ENCODE results near the gene FAM216B. TPM values are rescaled to one million over a fixed set of nuclear protein-coding genes. Genes with fewer than 3 reads are reported as not detected.
A peak's percentile ranks its signal among the peaks of the same experiment; 100 is the strongest.
"Not testable (repeated sequence)": the region's sequence is repeated elsewhere in the genome, so short reads cannot be mapped to it uniquely, and the experiment has no call there.

The FAM216B gene
- polyA plus RNA-seq, 1 donor = 0.15 TPM

DNA sequence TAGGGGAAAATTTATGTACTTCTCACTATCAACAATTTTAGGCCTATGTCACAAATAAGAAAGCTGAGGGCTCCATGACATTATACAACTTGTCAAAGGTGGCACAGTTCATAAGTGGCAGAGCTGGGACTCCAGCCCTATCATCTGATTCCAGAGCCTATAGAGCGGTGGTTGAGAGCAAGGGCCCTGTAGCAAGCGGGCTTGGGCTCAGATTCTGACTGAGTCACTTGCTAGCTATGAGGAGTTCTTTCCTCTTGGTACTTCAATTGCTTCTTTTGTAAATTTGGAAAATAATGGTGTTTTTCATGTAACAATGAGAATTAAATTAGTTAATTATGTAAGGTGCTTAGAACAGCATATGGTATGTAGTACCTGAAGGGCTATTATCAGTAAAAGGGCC is 28.7 kb upstream of the FAM216B start:
- Histone ChIP-seq H3K4me3 (ENCODE audit: low read length) (no peak overlapping the region), H3K27me3 (ENCODE audit: control insufficient read depth, insufficient read depth, low read length) (no peaks in the 10 kb centered on the region), H3K36me3 (ENCODE audit: control insufficient read depth, insufficient read depth, low read length) (no peaks in the 10 kb centered on the region), H3K4me1 (ENCODE audit: control insufficient read depth, insufficient read depth, low read length) (no peaks in the 10 kb centered on the region), H3K9me3 (ENCODE audit: control insufficient read depth, low read depth, low read length) (no peaks in the 10 kb centered on the region), H3K27ac (ENCODE audit: low read length) (no peak overlapping the region)
- 100% methylated on average over 1 of the region's 2 CpGs for WGBS (ENCODE audit: insufficient coverage, low lambda C conversion rate)
- no peak for DNase-seq

- no peaks in the 10 kb centered on the region for H3K27me3 ChIP-seq (ENCODE audit: control insufficient read depth, insufficient read depth, low read length)
- peak in 1 of 2 donors; percentile 5 for DNase-seq
- H3K4me3 ChIP-seq (ENCODE audit: low read length) = no peak overlapping the region
- WGBS (ENCODE audit: insufficient coverage, low lambda C conversion rate) = no CpG with 5 or more reads among the region's 5 CpGs
- H3K4me1 ChIP-seq (ENCODE audit: control insufficient read depth, insufficient read depth, low read length) = no peaks in the 10 kb centered on the region
- no peaks in the 10 kb centered on the region for H3K36me3 ChIP-seq (ENCODE audit: control insufficient read depth, insufficient read depth, low read length)
- H3K9me3 ChIP-seq (ENCODE audit: control insufficient read depth, low read depth, low read length) = no peaks in the 10 kb centered on the region
- H3K27ac ChIP-seq (ENCODE audit: low read length) = no peak overlapping the region
Observed at GRCh38 chr13:42753697-42754096, 27.7 kb upstream of the FAM216B start.

- Histone ChIP-seq H3K4me1 (ENCODE audit: control insufficient read depth, insufficient read depth, low read length) (no peaks in the 10 kb centered on the region), H3K4me3 (ENCODE audit: low read length) (no peak overlapping the region), H3K36me3 (ENCODE audit: control insufficient read depth, insufficient read depth, low read length) (no peaks in the 10 kb centered on the region), H3K9me3 (ENCODE audit: control insufficient read depth, low read depth, low read length) (no peaks in the 10 kb centered on the region), H3K27me3 (ENCODE audit: control insufficient read depth, insufficient read depth, low read length) (no peaks in the 10 kb centered on the region), H3K27ac (ENCODE audit: low read length) (no peak overlapping the region)
- 83% methylated on average over 1 of the region's 1 CpG for WGBS (ENCODE audit: insufficient coverage, low lambda C conversion rate)
- no peak for DNase-seq
Observed at GRCh38 chr13:42754801-42755510, 26.4 kb upstream of the FAM216B start.

DNA sequence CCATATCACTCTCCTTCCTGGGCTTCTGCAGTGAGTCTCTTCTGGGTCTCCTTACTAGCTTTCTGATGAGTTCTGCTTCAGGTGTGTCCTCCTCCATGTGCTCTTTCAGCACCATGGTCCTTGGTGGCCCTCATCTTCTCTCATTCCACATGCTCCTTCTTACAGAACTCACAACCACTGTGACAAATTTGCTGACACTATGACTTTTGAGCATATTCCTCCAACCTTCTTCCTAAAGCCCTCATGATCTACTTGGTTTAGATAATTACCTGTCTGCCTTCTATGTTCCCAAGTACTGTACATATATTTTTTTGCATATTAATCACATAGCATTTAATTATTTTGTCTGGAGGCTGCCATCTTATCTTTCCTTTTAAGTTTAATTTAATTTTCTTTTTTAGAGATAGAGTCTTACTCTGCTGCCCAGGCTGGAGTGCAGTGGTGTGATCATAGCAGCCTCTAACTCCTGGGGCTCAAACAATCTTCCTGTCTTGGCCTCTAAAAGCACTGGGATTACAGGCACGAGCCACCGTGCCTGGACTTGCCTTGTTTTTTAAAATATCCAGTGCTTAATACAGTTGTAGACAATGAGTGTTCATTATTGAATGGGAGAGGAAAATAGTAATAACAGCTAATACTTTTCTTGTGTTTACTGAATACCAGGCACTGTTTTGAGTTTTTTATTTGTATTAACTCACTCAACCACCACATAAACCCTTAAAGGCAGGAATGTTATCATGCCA is 23.5 kb upstream of the FAM216B start:
- H3K36me3 ChIP-seq (ENCODE audit: control insufficient read depth, insufficient read depth, low read length) = no peaks in the 10 kb centered on the region
- no peak overlapping the region for H3K27ac ChIP-seq (ENCODE audit: low read length)
- WGBS (ENCODE audit: insufficient coverage, low lambda C conversion rate) = no CpG with 5 or more reads among the region's 2 CpGs
- no peaks in the 10 kb centered on the region for H3K27me3 ChIP-seq (ENCODE audit: control insufficient read depth, insufficient read depth, low read length)
- no peaks in the 10 kb centered on the region for H3K4me1 ChIP-seq (ENCODE audit: control insufficient read depth, insufficient read depth, low read length)
- no peak overlapping the region for H3K4me3 ChIP-seq (ENCODE audit: low read length)
- H3K9me3 ChIP-seq (ENCODE audit: control insufficient read depth, low read depth, low read length) = no peaks in the 10 kb centered on the region
- DNase-seq = no peak

GRCh38 chr13:42758515-42758914 is 22.9 kb upstream of the FAM216B start:
- H3K4me1 ChIP-seq (ENCODE audit: control insufficient read depth, insufficient read depth, low read length) = no peaks in the 10 kb centered on the region
- no peaks in the 10 kb centered on the region for H3K27me3 ChIP-seq (ENCODE audit: control insufficient read depth, insufficient read depth, low read length)
- no peaks in the 10 kb centered on the region for H3K9me3 ChIP-seq (ENCODE audit: control insufficient read depth, low read depth, low read length)
- H3K27ac ChIP-seq (ENCODE audit: low read length) = no peak overlapping the region
- DNase-seq = no peak
- no CpG with 5 or more reads among the region's 3 CpGs for WGBS (ENCODE audit: insufficient coverage, low lambda C conversion rate)
- no peak overlapping the region for H3K4me3 ChIP-seq (ENCODE audit: low read length)
- no peaks in the 10 kb centered on the region for H3K36me3 ChIP-seq (ENCODE audit: control insufficient read depth, insufficient read depth, low read length)

- Histone ChIP-seq H3K36me3 (ENCODE audit: control insufficient read depth, insufficient read depth, low read length) (no peaks in the 10 kb centered on the region), H3K4me3 (ENCODE audit: low read length) (no peak overlapping the region), H3K27ac (ENCODE audit: low read length) (no peak overlapping the region), H3K4me1 (ENCODE audit: control insufficient read depth, insufficient read depth, low read length) (no peaks in the 10 kb centered on the region), H3K27me3 (ENCODE audit: control insufficient read depth, insufficient read depth, low read length) (no peaks in the 10 kb centered on the region), H3K9me3 (ENCODE audit: control insufficient read depth, low read depth, low read length) (no peaks in the 10 kb centered on the region)
- no CpG with 5 or more reads among the region's 5 CpGs for WGBS (ENCODE audit: insufficient coverage, low lambda C conversion rate)
- DNase-seq = peak; percentile 19 to 26
Observed at GRCh38 chr13:42760951-42761350, 20.4 kb upstream of the FAM216B start.

- DNase-seq = no peak
- no peaks in the 10 kb centered on the region for H3K9me3 ChIP-seq (ENCODE audit: control insufficient read depth, low read depth, low read length)
- no CpG with 5 or more reads among the region's 3 CpGs for WGBS (ENCODE audit: insufficient coverage, low lambda C conversion rate)
- no peak overlapping the region for H3K4me3 ChIP-seq (ENCODE audit: low read length)
- H3K27ac ChIP-seq (ENCODE audit: low read length) = no peak overlapping the region
- no peaks in the 10 kb centered on the region for H3K4me1 ChIP-seq (ENCODE audit: control insufficient read depth, insufficient read depth, low read length)
- H3K36me3 ChIP-seq (ENCODE audit: control insufficient read depth, insufficient read depth, low read length) = no peaks in the 10 kb centered on the region
- no peaks in the 10 kb centered on the region for H3K27me3 ChIP-seq (ENCODE audit: control insufficient read depth, insufficient read depth, low read length)
Observed at GRCh38 chr13:42762251-42762650, 19.1 kb upstream of the FAM216B start.

DNA sequence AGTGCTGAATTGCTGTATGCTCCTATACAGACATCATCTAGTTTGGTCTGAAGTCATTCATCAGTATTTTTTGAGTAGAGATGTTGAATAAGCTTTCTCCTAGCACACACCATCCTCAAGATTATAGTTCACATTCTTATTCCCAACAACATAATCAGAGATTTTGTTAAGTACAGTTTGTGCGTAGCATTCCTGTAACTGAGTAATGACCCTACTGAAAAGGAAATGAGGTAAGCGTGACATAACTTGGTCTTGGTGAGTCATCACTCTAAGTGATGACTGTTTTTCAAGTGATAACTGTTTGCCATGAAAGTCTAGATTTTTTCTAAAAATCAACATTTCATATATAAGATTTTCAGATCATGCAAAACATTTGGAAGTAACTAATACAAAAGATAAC is 18.5 kb upstream of the FAM216B start:
- Histone ChIP-seq H3K36me3 (ENCODE audit: control insufficient read depth, insufficient read depth, low read length) (no peaks in the 10 kb centered on the region), H3K4me1 (ENCODE audit: control insufficient read depth, insufficient read depth, low read length) (no peaks in the 10 kb centered on the region), H3K4me3 (ENCODE audit: low read length) (no peak overlapping the region), H3K27ac (ENCODE audit: low read length) (no peak overlapping the region), H3K9me3 (ENCODE audit: control insufficient read depth, low read depth, low read length) (no peaks in the 10 kb centered on the region), H3K27me3 (ENCODE audit: control insufficient read depth, insufficient read depth, low read length) (no peaks in the 10 kb centered on the region)
- DNase-seq = no peak
- no CpG with 5 or more reads among the region's 2 CpGs for WGBS (ENCODE audit: insufficient coverage, low lambda C conversion rate)

- no peaks in the 10 kb centered on the region for H3K4me1 ChIP-seq (ENCODE audit: control insufficient read depth, insufficient read depth, low read length)
- DNase-seq = no peak
- no peaks in the 10 kb centered on the region for H3K36me3 ChIP-seq (ENCODE audit: control insufficient read depth, insufficient read depth, low read length)
- no peak overlapping the region for H3K4me3 ChIP-seq (ENCODE audit: low read length)
- H3K27ac ChIP-seq (ENCODE audit: low read length) = no peak overlapping the region
- WGBS (ENCODE audit: insufficient coverage, low lambda C conversion rate) = no CpG with 5 or more reads among the region's 1 CpG
- no peaks in the 10 kb centered on the region for H3K27me3 ChIP-seq (ENCODE audit: control insufficient read depth, insufficient read depth, low read length)
- no peaks in the 10 kb centered on the region for H3K9me3 ChIP-seq (ENCODE audit: control insufficient read depth, low read depth, low read length)
Observed at GRCh38 chr13:42766016-42766415, 15.4 kb upstream of the FAM216B start.

GRCh38 chr13:42769650-42770049 is 11.7 kb upstream of the FAM216B start:
- Histone ChIP-seq H3K4me1 (ENCODE audit: control insufficient read depth, insufficient read depth, low read length) (no peaks in the 10 kb centered on the region), H3K36me3 (ENCODE audit: control insufficient read depth, insufficient read depth, low read length) (no peaks in the 10 kb centered on the region), H3K27me3 (ENCODE audit: control insufficient read depth, insufficient read depth, low read length) (no peaks in the 10 kb centered on the region), H3K4me3 (ENCODE audit: low read length) (no peak overlapping the region), H3K9me3 (ENCODE audit: control insufficient read depth, low read depth, low read length) (no peaks in the 10 kb centered on the region), H3K27ac (ENCODE audit: low read length) (no peak overlapping the region)
- no peak for DNase-seq
- 67% methylated on average over 1 of the region's 3 CpGs for WGBS (ENCODE audit: insufficient coverage, low lambda C conversion rate)

GRCh38 chr13:42776558-42776957 is 4.8 kb upstream of the FAM216B start:
- H3K27me3 ChIP-seq (ENCODE audit: control insufficient read depth, insufficient read depth, low read length); H3K4me1 ChIP-seq (ENCODE audit: control insufficient read depth, insufficient read depth, low read length); H3K36me3 ChIP-seq (ENCODE audit: control insufficient read depth, insufficient read depth, low read length); H3K9me3 ChIP-seq (ENCODE audit: control insufficient read depth, low read depth, low read length); H3K27ac ChIP-seq (ENCODE audit: low read length); H3K4me3 ChIP-seq (ENCODE audit: low read length); DNase-seq: not testable (repeated sequence)
- WGBS (ENCODE audit: insufficient coverage, low lambda C conversion rate) = no CpG with 5 or more reads among the region's 6 CpGs

Measured in large intestine (tissue), 3 donors.